HepG2 (cell line): ENCODE results near the gene KRT84. TPM values are rescaled to one million over a fixed set of nuclear protein-coding genes. Genes with fewer than 3 reads are reported as not detected.

Experiments
- ATAC-seq: fragments of 200-7000 bp; cut with Tn5 transposase; 3 replicates; pipeline ENCODE4 v1.9.1; 2020; ENCODE audit warnings: mild to moderate bottlenecking, moderate library complexity
- BruUV-seq: library from RNA; stranded (reverse); fragments of 400-500 nt; replicated peaks from 2 replicates; lab custom pipeline; 2021; lab: Mats Ljungman, UMichigan
- CTCF ChIA-PET: fragments of 300-600 bp; formaldehyde crosslinking; extraction: SDS; loops from one replicate; lab custom pipeline; 2021; ENCODE audit warnings: low total read pairs, inconsistent platforms, low intra/inter-chr PET ratio; lab: Yijun Ruan, JAX
- POLR2A ChIA-PET: fragments of 350-600 bp; sonication (Branson Sonifier 250); formaldehyde crosslinking; loops from one replicate; lab custom pipeline; 2020; ENCODE audit warnings: antibody characterized with exemption, inconsistent platforms; lab: Yijun Ruan, JAX
- DNase-seq: peaks from one replicate; pipeline ENCODE4 v3.0.0-alpha.2; 2015; ENCODE audit warnings: low spot score
- FAIRE-seq: peaks from 3 replicates; lab custom pipeline; 2011; peaks lifted over from hg19 to GRCh38; lab: Jason Lieb, UNC
- H2AFZ ChIP-seq: one replicate; pipeline ENCODE4 v1.6.1; 2011; ENCODE audit warnings: low read length, inconsistent platforms
- H3K27ac ChIP-seq: fragments of 300-600 bp; 3 replicates; pipeline ENCODE4 v1.8.0; 2011; ENCODE audit warnings: mixed run types, mild to moderate bottlenecking, mixed read lengths, low read length, inconsistent platforms; ENCODE audit not compliant: insufficient read depth; ENCODE audit errors: extremely low read length
- H3K27me3 ChIP-seq, 2 experiments: fragments of 200-600 bp in 1 of 2; 2 replicates in 1 of 2; 3 replicates in 1 of 2; pipeline versions ENCODE4 v1.6.0 to v1.8.0; 2011; ENCODE audit warnings: low read length in 2 of 2, mild to moderate bottlenecking in 2 of 2, moderate library complexity in 2 of 2, inconsistent platforms in 1 of 2; ENCODE audit not compliant: insufficient read depth in 2 of 2, control insufficient read depth in 1 of 2
- H3K36me3 ChIP-seq, 2 experiments: fragments of 200-600 bp in 1 of 2; replicated peaks in 1 of 2; 2 replicates in 1 of 2; 3 replicates in 1 of 2; pipeline versions ENCODE4 v1.5.1 to v1.8.0; 2011; ENCODE audit warnings: low read length in 2 of 2, inconsistent platforms in 1 of 2; ENCODE audit not compliant: insufficient read depth in 2 of 2, control insufficient read depth in 1 of 2
- H3K4me1 ChIP-seq: 2 replicates; pipeline ENCODE4 v1.5.1; 2012; ENCODE audit warnings: low read length, inconsistent platforms; ENCODE audit not compliant: insufficient read depth
- H3K4me2 ChIP-seq: 2 replicates; pipeline ENCODE4 v1.6.0; 2011; ENCODE audit warnings: low read depth, low read length, inconsistent platforms
- H3K4me3 ChIP-seq, 3 experiments: fragments of 200-600 bp in 1 of 3; sonication (generic), shearing (Covaris generic) in 1 of 3; replicated peaks in 1 of 3; 2 replicates each; pipeline ENCODE4 v1.5.1; 2011 to 2016; ENCODE audit warnings: low read length in 3 of 3, inconsistent platforms in 2 of 3, low read depth in 2 of 3, mild to moderate bottlenecking in 2 of 3, control low read depth in 1 of 3, mixed read lengths in 1 of 3; ENCODE audit not compliant: insufficient read depth in 1 of 3
- H3K79me2 ChIP-seq: one replicate; pipeline ENCODE4 v1.6.1; 2011; ENCODE audit warnings: low read length, inconsistent platforms; ENCODE audit not compliant: insufficient read depth
- H3K9ac ChIP-seq: 2 replicates; pipeline ENCODE4 v1.6.0; 2011; ENCODE audit warnings: mild to moderate bottlenecking, low read depth, low read length, inconsistent platforms; ENCODE audit not compliant: insufficient read depth
- H3K9me3 ChIP-seq: 2 replicates; pipeline ENCODE4 v1.5.1; 2012; ENCODE audit warnings: mild to moderate bottlenecking, low read length
- H4K20me1 ChIP-seq: 2 replicates; pipeline ENCODE4 v1.6.0; 2011; ENCODE audit warnings: inconsistent platforms, mild to moderate bottlenecking, low read length, moderate library complexity; ENCODE audit not compliant: insufficient read depth
- CHD2 ChIP-seq: IDR thresholded peaks from 2 replicates; pipeline ENCODE4 v1.6.1; 2011; ENCODE audit warnings: low read depth, low read length, improper control_type of control experiment
- GMEB1 ChIP-seq: sonication (generic); formaldehyde crosslinking; IDR thresholded peaks from 2 replicates; pipeline ENCODE4 v1.5.1; 2020; ENCODE audit warnings: missing genetic modification reagents, mild to moderate bottlenecking, borderline replicate concordance
- HMG20A ChIP-seq: IDR thresholded peaks from 2 replicates; pipeline ENCODE4 v1.6.1; 2016; ENCODE audit warnings: borderline replicate concordance
- REST ChIP-seq, 2 experiments: IDR thresholded peaks; 2 replicates each; pipeline ENCODE4 v1.6.1; 2011 to 2012; ENCODE audit warnings: low read length in 2 of 2, borderline replicate concordance in 1 of 2, low read depth in 1 of 2, mild to moderate bottlenecking in 1 of 2, moderate library complexity in 1 of 2
- TBX2 ChIP-seq: sonication (generic); formaldehyde crosslinking; IDR thresholded peaks from 2 replicates; pipeline ENCODE4 v1.5.0; 2020; ENCODE audit warnings: missing genetic modification reagents, mild to moderate bottlenecking, borderline replicate concordance
- ZMAT3 ChIP-seq: sonication (generic); formaldehyde crosslinking; conservative IDR thresholded peaks from 2 replicates; pipeline ENCODE4 v1.7.0; 2021; ENCODE audit warnings: missing genetic modification reagents
- ZNF34 ChIP-seq: sonication (generic); formaldehyde crosslinking; IDR thresholded peaks from 2 replicates; pipeline ENCODE4 v1.4.0; 2020; ENCODE audit warnings: mild to moderate bottlenecking, missing genetic modification reagents, borderline replicate concordance
- ZNF362 ChIP-seq: sonication (generic); formaldehyde crosslinking; IDR thresholded peaks from 2 replicates; pipeline ENCODE4 v1.4.0; 2020; ENCODE audit warnings: missing genetic modification reagents, mild to moderate bottlenecking, borderline replicate concordance
- ZNF607 ChIP-seq: sonication (generic); formaldehyde crosslinking; IDR thresholded peaks from 2 replicates; pipeline ENCODE4 v1.5.1; 2020; ENCODE audit warnings: missing genetic modification reagents, mild to moderate bottlenecking, borderline replicate concordance
- ZNF616 ChIP-seq: sonication (generic); formaldehyde crosslinking; IDR thresholded peaks from 2 replicates; pipeline ENCODE4 v1.5.0; 2020; ENCODE audit warnings: low read depth, mild to moderate bottlenecking, missing genetic modification reagents
- ZNF747 ChIP-seq: sonication (generic); formaldehyde crosslinking; IDR thresholded peaks from 2 replicates; pipeline ENCODE4 v1.8.1; 2023; ENCODE audit warnings: missing genetic modification reagents, mild to moderate bottlenecking, borderline replicate concordance
- ZNF777 ChIP-seq: sonication (generic); formaldehyde crosslinking; IDR thresholded peaks from 2 replicates; pipeline ENCODE4 v1.4.0; 2020; ENCODE audit warnings: missing genetic modification reagents
- WGBS: methylation state at CpG from one replicate; pipeline ENCODE4 v1.1.6; 2017; ENCODE audit warnings: low lambda C conversion rate; 5-methylcytosine and 5-hydroxymethylcytosine counted together
- in situ Hi-C: cut with HindIII; loops from 2 replicates; pipeline ENCODE4 v1.10.0; 2017; ENCODE audit warnings: low pct_unique_long_range_greater_than_20kb; ENCODE audit not compliant: extremely low pct_ligation_motif_present
- intact Hi-C: fragments of 100-400 bp; cut with micrococcal nuclease; formaldehyde crosslinking; loops from one replicate; pipeline ENCODE4 v1.10.0; 2022; ENCODE audit not compliant: unreplicated experiment
- polyA plus RNA-seq, 8 experiments: library from polyadenylated mRNA; depleted of rRNA in 3 of 8; stranded (reverse) in 7 of 8; unstranded in 1 of 8; fragments of >200 nt; fragmentation: Illumina TruSeq in 4 of 8; extraction: Trizol in 4 of 8; gene quantifications; 2 replicates each; pipeline versions ENCODE4 v1.2.1 to v1.2.3, GENCODE V29; 2011 to 2016; ENCODE audit warnings: low read depth in 4 of 8, missing spikeins in 1 of 8, mixed read lengths in 1 of 8; ENCODE audit not compliant: insufficient read depth in 1 of 8
- total RNA-seq, 5 experiments: library from RNA; depleted of rRNA; stranded (reverse); fragments of >200 nt; fragmentation: Illumina TruSeq; extraction: Trizol; gene quantifications; 2 replicates each; pipeline ENCODE4 v1.2.3, GENCODE V29; 2016; ENCODE audit warnings: low read depth in 1 of 5

The KRT84 gene
- total and polyA plus RNA-seq, 2 of the 13 experiments (the other 11 are each of a cell fraction or from before 2014, with no cell fraction given) = not detected

- intact Hi-C loops (no loop called here), in situ Hi-C loops (no loop called here)
- TF ChIP-seq ZNF34 (CRISPR knock-in tag) (no peak), TBX2 (CRISPR knock-in tag) (no peak), ZMAT3 (no peak), ZNF616 (no peak), HMG20A (CRISPR knock-in tag) (no peak), ZNF777 (no peak)
- Histone ChIP-seq H3K9ac (no peak overlapping the region), H3K4me2 (no peak overlapping the region), H3K9me3 (no peaks in the 10 kb centered on the region), H2AFZ (no peak overlapping the region), H4K20me1 (no peaks in the 10 kb centered on the region), H3K27me3 (peaks cover 1 to 24% of the 10 kb centered on the region in 2 experiments; a peak in 1 of 5 replicates), H3K4me1 (no peaks in the 10 kb centered on the region), H3K36me3 (no peaks in the 10 kb centered on the region), H3K79me2 (no peaks in the 10 kb centered on the region), H3K4me3 (no peak overlapping the region), H3K27ac (no peak overlapping the region)
- ChIA-PET CTCF (no interaction called here), POLR2A (no interaction called here)
- DNase-seq (no peak), FAIRE-seq (no peak), ATAC-seq (no peak)
- WGBS = 0% methylated on average over 1 of the region's 1 CpG
- BruUV-seq = no TSS peak
Measured at GRCh38 chr12:52419656-52420055, 34.2 kb upstream of the KRT84 start.

GRCh38 chr12:52418576-52419110 lies 33.2 kb upstream of the KRT84 start:
- ChIA-PET CTCF (no interaction called here), POLR2A (no interaction called here)
- no peaks in the 10 kb centered on the region for H3K4me1 ChIP-seq
- H3K4me2 ChIP-seq = no peak overlapping the region
- WGBS = no CpG with 5 or more reads among the region's 4 CpGs
- H2AFZ ChIP-seq = no peak overlapping the region
- DNase-seq (no peak), ATAC-seq (no peak), FAIRE-seq (no peak)
- H3K27ac ChIP-seq = no peak overlapping the region
- H3K36me3 ChIP-seq = no peaks in the 10 kb centered on the region
- in situ Hi-C loops = no loop called here
- intact Hi-C loops = no loop called here
- no peaks in the 10 kb centered on the region for H3K79me2 ChIP-seq
- H4K20me1 ChIP-seq = no peaks in the 10 kb centered on the region
- peaks cover 0 to 16% of the 10 kb centered on the region in 2 experiments; a peak in 1 of 5 replicates for H3K27me3 ChIP-seq
- H3K4me3 ChIP-seq = no peak overlapping the region
- H3K9me3 ChIP-seq = no peaks in the 10 kb centered on the region
- H3K9ac ChIP-seq = no peak overlapping the region
- no TSS peak for BruUV-seq
- no peak for TF ChIP-seq REST (IDR thresholded peaks at IDR 0.05; ENCODE audit: borderline replicate concordance in 1 of 2, low read depth in 1 of 2, low read length in 2 of 2)
- TF ChIP-seq CHD2 = no peak
- TF ChIP-seq ZNF747 (CRISPR knock-in tag) = no peak
- no peak for TF ChIP-seq ZNF607
- TF ChIP-seq ZNF362 (CRISPR knock-in tag) = no peak
- TF ChIP-seq GMEB1 (CRISPR knock-in tag) = no peak
